ENCODE results near the gene GUK1. TPM values are rescaled to one million over a fixed set of nuclear protein-coding genes. Genes with fewer than 3 reads are reported as not detected.

The GUK1 gene
- total RNA-seq, 1 donor from 2014 or later = 519 TPM

GRCh38 chr1:228098323-228098931 lies 41.7 kb upstream of the GUK1 start:
- peaks cover 18% of the 10 kb centered on the region for H3K36me3 ChIP-seq (ENCODE audit: control insufficient read depth, insufficient read depth, low read length)
- FAIRE-seq (no peak), DNase-seq (ENCODE audit: low read depth) (no peak)

GRCh38 chr1:228099331-228099732 lies 40.7 kb upstream of the GUK1 start:
- Histone ChIP-seq H3K4me3 (ENCODE audit: low read depth, low read length) (no peak overlapping the region), H3K27me3 (ENCODE audit: control insufficient read depth, insufficient read depth, low read length) (no peaks in the 10 kb centered on the region), H3K36me3 (ENCODE audit: control insufficient read depth, insufficient read depth, low read length) (peaks cover 18% of the 10 kb centered on the region)
- DNase-seq (ENCODE audit: low read depth) (no peak), FAIRE-seq (no peak)
- TF ChIP-seq, protein P1, sequence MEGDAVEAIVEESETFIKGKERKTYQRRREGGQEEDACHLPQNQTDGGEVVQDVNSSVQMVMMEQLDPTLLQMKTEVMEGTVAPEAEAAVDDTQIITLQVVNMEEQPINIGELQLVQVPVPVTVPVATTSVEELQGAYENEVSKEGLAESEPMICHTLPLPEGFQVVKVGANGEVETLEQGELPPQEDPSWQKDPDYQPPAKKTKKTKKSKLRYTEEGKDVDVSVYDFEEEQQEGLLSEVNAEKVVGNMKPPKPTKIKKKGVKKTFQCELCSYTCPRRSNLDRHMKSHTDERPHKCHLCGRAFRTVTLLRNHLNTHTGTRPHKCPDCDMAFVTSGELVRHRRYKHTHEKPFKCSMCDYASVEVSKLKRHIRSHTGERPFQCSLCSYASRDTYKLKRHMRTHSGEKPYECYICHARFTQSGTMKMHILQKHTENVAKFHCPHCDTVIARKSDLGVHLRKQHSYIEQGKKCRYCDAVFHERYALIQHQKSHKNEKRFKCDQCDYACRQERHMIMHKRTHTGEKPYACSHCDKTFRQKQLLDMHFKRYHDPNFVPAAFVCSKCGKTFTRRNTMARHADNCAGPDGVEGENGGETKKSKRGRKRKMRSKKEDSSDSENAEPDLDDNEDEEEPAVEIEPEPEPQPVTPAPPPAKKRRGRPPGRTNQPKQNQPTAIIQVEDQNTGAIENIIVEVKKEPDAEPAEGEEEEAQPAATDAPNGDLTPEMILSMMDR (IDR thresholded peaks at IDR 0.05; ENCODE audit: insufficient read depth, low read length, severe bottlenecking) = no peak

More at GRCh38 chr1:228098323-228098931, 41.7 kb upstream of the GUK1 start:
- Histone ChIP-seq H3K4me3 (ENCODE audit: low read depth, low read length) (no peak overlapping the region), H3K27me3 (ENCODE audit: control insufficient read depth, insufficient read depth, low read length) (no peaks in the 10 kb centered on the region)
- TF ChIP-seq, protein P1 (IDR thresholded peaks at IDR 0.05; ENCODE audit: insufficient read depth, low read length, severe bottlenecking) = no peak

DNA sequence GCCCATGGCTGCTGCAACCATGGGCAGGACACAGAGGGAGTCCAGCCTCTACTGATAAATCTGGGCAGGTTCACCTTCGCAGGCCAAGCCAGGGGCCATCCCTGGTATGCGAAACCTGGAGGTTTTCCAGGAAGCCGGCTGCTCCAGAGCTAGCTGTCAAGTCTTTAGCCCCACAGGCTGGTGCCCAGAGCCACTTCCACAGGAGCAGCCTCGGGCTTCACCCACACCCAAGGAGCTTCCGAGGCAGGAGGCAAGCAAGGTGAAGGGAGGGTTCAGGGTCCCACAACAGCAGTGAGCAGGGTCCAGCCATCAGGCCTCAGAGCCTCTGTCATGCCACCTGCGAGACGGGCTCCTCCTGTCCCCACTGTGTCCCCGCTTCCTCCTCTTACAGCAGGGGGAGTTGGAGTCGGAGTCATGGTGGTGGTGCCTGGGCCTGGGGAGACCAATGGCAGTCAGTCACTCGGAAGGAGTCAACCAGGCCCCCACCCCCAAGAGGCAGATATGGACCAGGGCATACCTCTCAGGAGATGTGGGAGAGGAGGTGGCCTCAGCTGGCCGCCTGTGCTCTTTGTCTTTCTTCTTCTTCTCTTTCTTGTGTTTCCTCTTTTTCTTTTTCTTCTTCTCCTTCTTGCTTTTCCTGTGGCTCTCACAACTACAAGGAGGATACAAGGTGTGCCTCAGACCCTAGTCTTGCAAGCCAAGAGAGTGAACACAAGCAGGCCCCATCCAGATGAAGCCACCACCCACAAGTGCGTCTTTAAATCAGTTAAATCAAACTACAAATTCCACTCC lies 39.1 kb upstream of the GUK1 start:
- TF ChIP-seq, protein P1 (IDR thresholded peaks at IDR 0.05; ENCODE audit: insufficient read depth, low read length, severe bottlenecking) = no peak
- Histone ChIP-seq H3K27me3 (ENCODE audit: control insufficient read depth, insufficient read depth, low read length) (no peaks in the 10 kb centered on the region), H3K36me3 (ENCODE audit: control insufficient read depth, insufficient read depth, low read length) (peaks cover 18% of the 10 kb centered on the region), H3K4me3 (ENCODE audit: low read depth, low read length) (no peak overlapping the region)
- DNase-seq (ENCODE audit: low read depth) = no peak
- no peak for FAIRE-seq

GRCh38 chr1:228101614-228101993 lies 38.5 kb upstream of the GUK1 start:
- DNase-seq (ENCODE audit: low read depth) = no peak
- Histone ChIP-seq H3K27me3 (ENCODE audit: control insufficient read depth, insufficient read depth, low read length) (no peaks in the 10 kb centered on the region), H3K36me3 (ENCODE audit: control insufficient read depth, insufficient read depth, low read length) (peaks cover 17% of the 10 kb centered on the region), H3K4me3 (ENCODE audit: low read depth, low read length) (peak overlapping the region; percentile 90)
- TF ChIP-seq, protein P1 (IDR thresholded peaks at IDR 0.05; ENCODE audit: insufficient read depth, low read length, severe bottlenecking) = no peak
- FAIRE-seq = no peak

- no peak for DNase-seq (ENCODE audit: low read depth)
- no peak for FAIRE-seq
- Histone ChIP-seq H3K27me3 (ENCODE audit: control insufficient read depth, insufficient read depth, low read length) (no peaks in the 10 kb centered on the region), H3K4me3 (ENCODE audit: low read depth, low read length) (peak overlapping the region; percentile 90), H3K36me3 (ENCODE audit: control insufficient read depth, insufficient read depth, low read length) (peaks cover 14% of the 10 kb centered on the region)
- TF ChIP-seq, protein P1 (IDR thresholded peaks at IDR 0.05; ENCODE audit: insufficient read depth, low read length, severe bottlenecking) = peak; percentile 45
These were observed 37.9 kb upstream of the GUK1 start for GRCh38 chr1:228101994-228102790.

All from bronchial epithelial cell (primary cell).